Measurements from ENCODE around the gene DECR2. TPM values are rescaled to one million over a fixed set of nuclear protein-coding genes. Genes with fewer than 3 reads are reported as not detected.

DECR2 gene
- total and polyA plus RNA-seq, 2 of the 13 experiments (the other 11 are each of a cell fraction or from before 2014, with no cell fraction given) = 36.3 to 44.6 TPM

- TF ChIP-seq FOXP1 (IDR thresholded peaks at IDR 0.05) = no peak
- TF ChIP-seq FOXP1 (CRISPR knock-in tag; IDR thresholded peaks at IDR 0.05) = no peak
- no peak for TF ChIP-seq ZZZ3 (CRISPR knock-in tag; IDR thresholded peaks at IDR 0.05; ENCODE audit: borderline replicate concordance)
- TF ChIP-seq MAFF (IDR thresholded peaks at IDR 0.05; ENCODE audit: low read depth, low read length) = no peak
- no peak for TF ChIP-seq ATM (IDR thresholded peaks at IDR 0.05; ENCODE audit: borderline replicate concordance)
- no peak for TF ChIP-seq ADNP (CRISPR knock-in tag; IDR thresholded peaks at IDR 0.05)
- TF ChIP-seq ZNF737 (CRISPR knock-in tag; IDR thresholded peaks at IDR 0.05; ENCODE audit: borderline replicate concordance) = no peak
- TF ChIP-seq ZKSCAN8 (CRISPR knock-in tag; IDR thresholded peaks at IDR 0.05; ENCODE audit: borderline replicate concordance) = no peak
- TF ChIP-seq ZNF546 (CRISPR knock-in tag; conservative IDR thresholded peaks at IDR 0.05) = no peak
- no peak for TF ChIP-seq ZNF354B (CRISPR knock-in tag; IDR thresholded peaks at IDR 0.05)
- no peak for TF ChIP-seq NFYB (CRISPR knock-in tag; IDR thresholded peaks at IDR 0.05)
- peak; percentile 95 for TF ChIP-seq UBTF (CRISPR knock-in tag; IDR thresholded peaks at IDR 0.05)
- 0 out of 2 replicates have a peak, but pooled peaks have one; percentile 21 for TF ChIP-seq HNF4G (IDR thresholded peaks at IDR 0.05; ENCODE audit: borderline replicate concordance, low read depth, low read length)
- TF ChIP-seq HNF4G (CRISPR knock-in tag; IDR thresholded peaks at IDR 0.05; ENCODE audit: borderline replicate concordance, low read depth) = no peak
- TF ChIP-seq TCF12 (IDR thresholded peaks at IDR 0.05) = no peak
- TF ChIP-seq TCF12 (CRISPR knock-in tag; IDR thresholded peaks at IDR 0.05) = no peak
- TF ChIP-seq ZBTB10 (CRISPR knock-in tag; IDR thresholded peaks at IDR 0.05; ENCODE audit: borderline replicate concordance) = no peak
- no peak for TF ChIP-seq NFRKB (IDR thresholded peaks at IDR 0.05)
- peak; percentile 45 for TF ChIP-seq ZGPAT (CRISPR knock-in tag; IDR thresholded peaks at IDR 0.05)
- TF ChIP-seq ZSCAN30 (CRISPR knock-in tag; IDR thresholded peaks at IDR 0.05) = no peak
- 0 out of 2 replicates have a peak, but pooled peaks have one; percentile 51 for TF ChIP-seq ZNF747 (CRISPR knock-in tag; IDR thresholded peaks at IDR 0.05; ENCODE audit: borderline replicate concordance)
- TF ChIP-seq KMT2B (CRISPR knock-in tag; IDR thresholded peaks at IDR 0.05) = 0 out of 2 replicates have a peak, but pooled peaks have one; percentile 23
- TF ChIP-seq ZNF567 (CRISPR knock-in tag; IDR thresholded peaks at IDR 0.05; ENCODE audit: borderline replicate concordance) = no peak
- peak; percentile 65 for TF ChIP-seq ZFY (CRISPR knock-in tag; IDR thresholded peaks at IDR 0.05)
- TF ChIP-seq KLF11 (CRISPR knock-in tag; IDR thresholded peaks at IDR 0.05) = 0 out of 2 replicates have a peak, but pooled peaks have one; percentile 46
Measured at GRCh38 chr16:381012-381788, 20.5 kb upstream of the DECR2 start (continued).

Data from HepG2 (cell line).